CD4-positive, alpha-beta T cell treated with Interleukin-2 at 100 ng/mL for 4 hours (primary cell): Measurements from ENCODE around the gene ZNF524.
"Not testable (repeated sequence)": the region's sequence is repeated elsewhere in the genome, so short reads cannot be mapped to it uniquely, and the experiment has no call there.

ENCODE experiments used
- DNase-seq: peaks from one replicate; pipeline ENCODE4 v3.0.0-alpha.2; 2020; ENCODE audit warnings: low spot score

The ZNF524 gene

DNA sequence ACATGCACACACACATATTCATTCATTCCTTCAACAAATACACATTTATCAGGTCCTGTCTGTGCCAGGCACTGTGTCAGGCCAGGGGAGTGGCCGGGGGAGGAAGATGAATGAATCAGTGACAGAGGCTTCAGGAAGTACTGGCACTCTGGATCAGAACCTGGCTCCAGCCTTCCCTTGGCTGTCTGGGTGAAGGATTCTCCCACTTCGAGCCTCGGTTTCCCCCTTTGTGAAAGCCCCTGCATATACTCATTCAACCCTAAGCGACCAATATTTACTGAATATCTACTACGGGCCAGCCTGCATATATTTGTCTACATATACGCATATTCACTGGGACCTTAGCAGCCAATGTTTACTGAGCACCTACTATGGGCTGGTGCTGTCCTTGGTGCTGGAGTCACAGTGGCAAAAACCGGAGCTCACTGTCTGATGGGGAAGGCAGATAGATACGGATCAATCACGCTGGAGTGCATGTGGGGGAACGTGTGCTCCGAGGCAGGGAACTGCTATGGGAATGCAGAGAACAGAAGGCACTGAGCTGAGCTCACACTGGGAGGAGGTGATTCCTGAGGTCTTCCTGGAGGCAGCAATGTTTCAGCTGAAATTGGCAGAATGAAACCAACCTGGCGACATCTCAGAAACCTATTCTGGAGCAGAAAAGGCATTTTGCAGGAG lies 18.8 kb upstream of the ZNF524 start:
- DNase-seq: no peak

DNA sequence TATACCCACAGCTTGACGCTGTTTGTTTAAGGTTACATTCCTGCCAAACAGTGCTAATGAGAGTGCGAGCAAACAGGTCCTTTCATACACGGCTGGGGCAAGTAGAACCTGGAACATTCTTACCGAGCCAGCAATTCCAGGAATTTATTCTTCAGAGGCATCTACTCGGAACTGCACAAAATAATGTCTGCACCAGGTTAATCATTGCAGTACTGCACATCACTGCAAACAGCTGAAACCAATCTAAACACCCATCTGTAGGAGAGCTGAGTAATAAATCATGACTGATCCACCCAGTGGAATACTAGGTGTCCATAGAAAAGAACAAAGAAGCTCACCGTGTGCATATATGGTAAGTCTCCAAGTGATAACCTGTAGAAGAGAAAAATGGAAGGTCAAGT lies 18.3 kb upstream of the ZNF524 start:
- DNase-seq: no peak

DNA sequence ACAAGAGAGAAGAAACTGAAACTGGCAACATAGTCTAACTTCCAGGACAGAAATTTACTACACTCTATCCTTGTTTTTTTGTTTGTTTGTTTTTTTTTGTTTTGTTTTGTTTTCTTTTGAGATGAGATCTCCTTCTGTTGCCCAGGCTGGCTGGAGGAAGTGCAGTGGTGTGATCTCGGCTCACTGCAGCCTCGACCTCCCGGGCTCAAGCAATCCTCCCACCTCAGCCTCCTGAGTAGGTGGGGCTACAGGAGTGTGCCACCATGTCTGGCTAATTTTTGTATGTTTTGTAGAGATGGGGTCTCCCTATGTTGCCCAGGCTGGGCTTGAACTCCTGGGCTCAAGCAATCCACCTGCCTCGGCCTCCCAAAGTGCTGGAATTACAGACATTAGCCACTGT lies 17.8 kb upstream of the ZNF524 start:
- DNase-seq: not testable (repeated sequence)

DNA sequence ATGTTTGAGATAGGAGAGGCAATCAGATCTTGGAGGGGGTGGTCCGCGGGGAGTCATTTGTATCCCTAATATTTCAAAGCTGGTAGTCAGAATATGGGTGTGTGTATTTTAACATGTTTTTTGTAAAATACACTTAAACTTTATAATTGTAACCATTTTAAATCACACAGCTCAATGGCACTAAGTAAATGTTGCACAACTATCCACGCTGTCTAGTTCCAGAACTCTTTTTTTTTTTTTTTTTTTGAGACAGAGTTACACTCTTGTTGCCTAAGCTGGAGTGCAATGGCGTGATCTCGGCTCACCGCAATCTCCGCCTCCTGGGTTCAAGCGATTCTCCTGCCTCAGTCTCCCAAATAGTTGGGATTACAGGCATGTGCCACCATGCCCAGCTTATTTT lies 16.2 kb upstream of the ZNF524 start:
- DNase-seq: not testable (repeated sequence)

DNA sequence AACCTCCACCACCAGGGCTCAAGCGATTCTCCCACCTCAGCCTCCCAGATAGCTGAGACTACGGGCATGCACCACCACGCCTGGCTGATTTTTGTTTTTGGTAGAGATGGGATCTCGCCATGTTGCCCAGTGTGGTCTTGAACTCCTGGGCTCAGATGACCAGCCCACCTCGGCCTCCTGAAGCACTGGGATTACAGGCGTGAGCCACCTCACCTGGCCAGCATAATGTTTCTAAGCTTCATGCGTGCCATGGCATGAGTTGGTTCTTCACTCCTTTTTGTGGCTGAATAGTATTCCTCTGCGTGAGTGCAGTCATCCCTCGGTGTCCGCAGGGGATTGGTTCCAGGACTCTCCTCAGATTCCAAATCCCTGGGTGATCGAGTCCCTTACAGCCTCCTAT lies 15.2 kb upstream of the ZNF524 start:
- no peak for DNase-seq

DNA sequence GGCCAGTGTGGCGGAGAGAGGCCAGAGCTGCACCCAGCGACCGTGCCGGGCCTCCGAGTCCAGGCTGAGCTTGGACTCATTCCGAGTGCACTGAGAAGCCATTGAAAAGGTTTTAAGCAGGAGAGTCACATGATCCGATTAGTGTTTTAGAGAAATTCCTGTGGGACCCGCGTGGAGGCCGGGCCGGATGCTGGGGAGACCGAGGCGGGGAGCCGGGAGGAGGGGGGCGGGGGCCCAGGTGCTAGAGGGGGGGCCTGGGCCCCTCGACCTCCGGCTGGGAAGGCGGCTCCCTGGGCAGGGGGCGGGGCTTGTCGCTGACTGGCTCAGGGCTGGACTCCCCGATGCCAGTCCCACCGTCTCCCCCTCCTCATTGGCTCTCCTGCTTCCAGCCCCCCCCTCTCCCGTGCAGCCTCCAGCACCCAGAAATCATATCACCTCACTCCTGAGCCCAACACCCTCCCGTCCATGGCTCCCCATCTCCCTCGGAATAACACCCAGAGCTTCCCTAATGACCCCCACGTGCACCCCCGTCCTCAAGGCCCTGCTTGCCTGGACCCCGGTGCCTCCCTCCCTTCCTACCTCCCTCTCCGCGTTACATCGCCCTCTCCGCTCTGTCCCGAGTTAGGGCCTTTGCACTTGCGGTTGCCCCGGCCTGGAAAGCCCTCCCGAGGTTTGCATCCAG lies 14.3 kb upstream of the ZNF524 start:
- no peak for DNase-seq

DNA sequence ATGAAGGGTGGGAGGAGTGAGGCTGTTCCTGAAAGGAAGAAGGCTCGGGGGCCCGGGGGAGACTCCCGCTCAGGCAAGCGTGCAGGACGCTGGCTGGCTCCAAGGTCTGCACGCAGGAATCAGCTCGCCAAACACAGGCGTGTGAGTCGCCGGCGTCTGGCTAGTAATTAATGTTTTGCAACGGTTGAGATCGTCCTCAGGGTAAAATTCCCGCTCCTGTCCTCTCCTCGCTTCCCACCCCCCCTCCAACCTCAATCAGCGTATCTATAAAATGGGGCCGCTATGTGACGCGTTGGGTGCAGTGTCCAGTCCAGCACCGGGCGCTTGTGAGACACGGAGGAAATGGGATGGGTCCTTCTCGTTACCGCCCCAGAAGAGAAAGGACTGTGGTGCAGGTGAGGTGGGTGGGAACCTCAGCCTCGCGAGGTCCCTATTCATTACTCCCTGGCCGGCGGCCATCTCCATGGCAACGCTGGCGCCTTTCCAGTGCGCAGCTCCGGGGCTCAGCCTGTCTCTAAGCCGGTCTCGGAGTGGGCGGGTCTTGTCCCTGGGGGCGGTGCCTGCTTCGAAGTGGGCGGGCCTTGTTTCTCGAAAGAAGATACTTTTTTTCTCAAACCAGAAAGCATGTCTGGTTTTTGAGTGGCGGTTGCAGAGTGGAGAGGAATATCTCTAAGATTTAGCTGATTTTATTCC lies 13.0 kb upstream of the ZNF524 start:
- peak; percentile 94 for DNase-seq

DNA sequence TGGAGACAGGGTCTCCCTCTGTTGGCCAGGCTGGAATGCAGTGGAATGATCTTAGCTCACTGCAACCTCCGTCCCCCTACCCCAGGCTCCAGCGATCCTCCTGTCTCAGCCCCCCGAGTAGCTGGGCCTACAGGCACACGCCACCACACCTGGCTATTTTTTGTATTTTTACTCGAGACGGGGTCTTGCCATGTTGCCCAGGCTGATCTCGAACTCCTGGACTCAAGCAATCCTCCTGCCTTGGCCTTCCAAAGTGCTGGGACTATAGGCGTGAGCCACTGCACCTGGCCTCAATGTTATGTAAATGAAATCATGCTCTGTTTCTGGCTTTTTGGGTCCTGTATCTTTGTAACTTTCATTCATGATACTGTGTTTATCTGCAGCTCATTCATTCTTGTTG lies 11.3 kb upstream of the ZNF524 start:
- no peak for DNase-seq

DNA sequence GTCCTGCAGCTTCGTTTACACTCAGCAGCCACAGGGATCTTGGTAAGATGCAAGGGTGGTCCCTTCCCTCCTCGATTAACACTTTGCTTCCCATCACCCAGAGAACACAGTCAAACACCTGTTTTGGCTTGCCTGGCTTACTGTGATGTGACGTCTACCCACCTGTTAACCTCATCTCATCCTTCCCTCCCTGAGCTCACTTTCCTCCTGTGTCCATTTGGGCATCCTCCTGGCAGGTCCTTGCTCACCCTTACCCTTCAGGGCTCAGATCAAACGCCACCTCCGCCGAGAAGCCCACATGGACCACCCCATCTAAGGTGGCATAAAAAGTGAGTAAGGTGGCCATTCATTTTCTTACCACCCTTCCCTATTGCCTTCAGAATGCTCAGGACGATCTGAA lies 10.0 kb upstream of the ZNF524 start:
- no peak for DNase-seq

DNA sequence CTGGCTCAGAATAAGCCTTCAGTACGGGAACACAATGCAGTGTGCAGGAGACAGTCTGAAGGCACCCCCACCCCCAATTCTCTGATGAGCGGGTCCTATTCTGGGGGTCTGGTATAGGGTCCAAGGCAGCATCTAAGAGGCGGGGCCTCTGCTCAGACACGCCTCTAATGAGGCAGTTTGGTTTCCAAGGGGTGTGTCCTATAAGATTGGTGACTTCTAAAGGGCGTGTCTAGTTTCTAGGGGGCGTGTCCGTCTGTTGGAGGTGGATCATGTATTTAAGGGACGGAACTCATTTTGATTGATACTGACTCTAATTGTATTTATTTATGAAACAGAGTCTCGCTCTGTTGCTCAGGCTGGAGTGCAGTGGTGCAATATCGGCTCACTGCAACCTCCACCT lies 9.5 kb upstream of the ZNF524 start:
- no peak for DNase-seq

DNA sequence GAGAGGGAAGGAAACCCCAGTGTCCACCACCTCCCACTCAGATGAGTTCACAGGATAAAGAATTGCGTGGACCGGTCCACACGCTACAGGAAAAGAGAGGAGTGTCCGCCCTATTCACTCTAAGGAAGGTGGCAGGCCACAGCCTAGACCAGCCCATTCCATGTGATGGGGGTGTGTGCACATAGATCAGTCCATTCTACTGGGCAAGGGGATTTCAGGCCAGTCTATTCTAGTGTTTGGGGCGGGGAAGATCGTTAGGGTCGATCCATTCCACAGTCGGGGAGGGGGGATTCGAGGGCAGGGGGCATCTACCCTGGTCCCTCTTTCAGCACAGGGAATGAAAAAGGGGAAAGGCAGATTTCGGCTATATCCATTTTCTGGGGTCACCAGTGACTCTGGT lies 8.5 kb upstream of the ZNF524 start:
- no peak for DNase-seq

DNA sequence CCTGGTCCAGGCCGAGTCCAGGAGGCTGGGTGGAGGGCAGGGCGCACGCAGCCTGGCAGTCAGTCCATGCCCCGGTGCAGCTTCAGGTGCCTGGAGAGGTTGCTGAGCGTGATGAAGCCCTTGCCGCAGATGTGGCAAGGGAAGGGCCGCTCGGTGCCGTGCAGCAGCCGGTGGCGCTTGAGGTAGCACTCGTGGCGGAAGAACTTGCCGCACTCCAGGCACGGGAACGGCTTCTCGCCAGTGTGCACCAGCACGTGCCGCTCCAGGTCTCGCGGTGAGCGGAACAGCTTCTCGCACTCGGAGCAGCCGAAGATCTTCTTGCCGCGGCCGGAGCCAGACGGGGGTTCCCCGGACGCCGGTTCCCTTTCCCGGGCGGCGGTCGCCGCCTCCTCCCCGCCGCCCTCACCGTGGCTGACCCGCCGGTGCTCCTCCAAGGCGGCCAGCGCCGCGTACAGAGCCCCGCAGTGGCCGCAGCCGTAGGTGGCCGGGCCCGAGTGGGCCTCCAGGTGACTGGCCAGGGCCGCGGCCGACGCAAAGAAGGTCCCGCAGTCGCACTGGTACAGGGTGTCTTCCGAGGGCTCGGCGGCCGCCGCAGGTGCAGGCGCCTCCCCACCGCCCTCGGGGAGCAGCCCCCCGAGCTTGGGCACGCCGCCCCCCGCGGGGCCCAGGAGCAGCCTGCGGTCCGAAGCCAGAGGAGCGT lies 7.5 kb upstream of the ZNF524 start:
- no peak for DNase-seq

DNA sequence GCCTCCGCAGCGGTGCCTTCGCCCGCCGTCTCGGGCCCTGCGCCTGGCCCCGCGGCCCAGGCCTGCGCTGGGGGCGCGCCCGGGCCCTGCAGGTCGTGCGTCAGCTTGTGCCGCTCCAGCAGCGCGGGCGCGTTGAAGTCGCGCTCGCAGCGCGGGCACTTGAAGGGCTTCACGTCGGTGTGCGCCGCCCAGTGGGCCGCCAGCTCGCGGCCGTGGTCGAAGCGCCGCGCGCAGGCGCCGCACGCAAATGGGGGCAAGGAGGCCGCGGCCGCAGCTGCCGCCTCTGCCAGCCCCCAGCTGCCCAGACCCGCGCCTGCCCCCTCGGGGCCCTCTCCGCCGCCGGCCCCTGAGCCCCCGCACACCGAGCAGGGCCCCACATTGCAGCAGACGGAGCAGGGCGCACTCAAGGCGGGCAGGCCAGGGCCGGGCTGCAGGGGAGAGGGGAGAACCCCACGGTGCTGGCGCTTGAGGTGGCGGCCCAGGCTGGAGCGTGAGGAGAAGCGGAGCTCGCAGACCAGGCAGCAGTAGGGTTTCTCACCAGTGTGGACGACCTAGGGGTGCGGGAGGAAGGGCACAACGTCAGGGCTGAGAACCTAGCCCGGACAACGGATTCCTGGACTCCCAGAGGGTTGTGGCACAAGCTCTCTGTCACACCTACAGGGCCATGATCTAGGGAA lies 6.9 kb upstream of the ZNF524 start:
- no peak for DNase-seq

DNA sequence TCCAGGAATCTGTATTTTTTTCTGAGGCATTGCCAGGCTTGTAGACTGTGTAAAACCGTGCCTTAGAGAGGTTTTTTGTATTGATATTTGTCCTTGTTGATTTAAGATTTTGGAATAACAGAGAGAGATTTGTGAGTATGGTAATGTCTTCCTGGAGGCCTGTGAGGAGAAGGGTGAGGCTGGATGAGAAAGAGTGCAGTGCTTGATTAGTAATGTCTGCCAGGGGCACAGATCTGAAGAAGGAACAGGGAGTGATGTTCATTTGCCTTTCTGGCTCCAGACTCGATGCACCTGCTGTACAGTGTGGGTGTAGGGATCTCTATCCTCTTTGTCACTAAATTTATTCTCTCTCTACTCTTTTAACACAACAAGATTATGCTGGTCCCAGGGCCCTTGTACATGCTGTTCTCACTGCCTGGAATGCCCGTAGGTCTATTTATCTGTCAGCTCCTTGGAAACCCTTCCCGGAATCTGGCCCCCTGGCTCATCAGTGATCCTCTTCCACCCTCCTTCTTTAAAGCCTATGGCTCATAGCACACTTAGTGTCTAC lies 5.0 kb upstream of the ZNF524 start:
- no peak for DNase-seq

DNA sequence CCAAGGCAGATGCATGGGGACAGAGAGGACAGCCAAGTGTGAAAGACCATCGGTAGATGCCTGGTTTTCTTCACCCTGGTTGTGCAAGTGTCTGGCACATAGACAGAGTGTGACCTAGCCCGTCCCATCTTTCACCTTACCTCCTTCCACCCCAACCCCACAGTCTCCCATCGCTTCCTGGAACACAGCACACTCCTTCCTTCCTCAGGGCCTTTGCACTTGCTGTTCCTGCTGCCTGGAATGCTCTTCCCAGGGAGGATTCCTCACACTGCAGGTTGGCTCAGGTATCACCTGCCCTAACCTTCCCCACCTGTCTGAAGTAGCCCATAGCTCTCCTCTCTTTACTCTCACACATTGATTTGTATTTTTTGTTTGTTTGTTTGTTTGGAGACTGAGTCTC lies 3.8 kb upstream of the ZNF524 start:
- DNase-seq: no peak

DNA sequence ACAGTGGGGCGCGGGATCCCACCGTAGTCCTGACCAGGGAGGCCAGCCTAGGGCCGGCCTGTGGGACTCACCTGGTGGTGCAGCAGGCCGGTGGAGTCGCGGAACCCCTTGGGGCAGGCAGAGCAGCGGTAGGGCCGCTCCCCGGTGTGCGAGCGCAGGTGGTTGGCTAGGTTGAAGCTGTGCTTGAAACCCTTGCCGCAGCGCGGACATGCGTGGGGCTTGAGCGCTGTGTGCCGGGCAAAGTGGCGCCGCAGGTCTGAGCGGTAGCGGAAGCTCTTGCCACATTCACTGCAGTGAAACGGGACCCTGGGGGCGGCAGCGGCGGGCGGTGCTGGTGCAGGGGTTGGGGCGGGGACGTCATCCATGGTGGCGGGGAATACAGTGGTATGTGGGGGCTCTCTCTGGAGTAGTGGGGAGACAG lies 2.6 kb upstream of the ZNF524 start:
- no peak for DNase-seq

DNA sequence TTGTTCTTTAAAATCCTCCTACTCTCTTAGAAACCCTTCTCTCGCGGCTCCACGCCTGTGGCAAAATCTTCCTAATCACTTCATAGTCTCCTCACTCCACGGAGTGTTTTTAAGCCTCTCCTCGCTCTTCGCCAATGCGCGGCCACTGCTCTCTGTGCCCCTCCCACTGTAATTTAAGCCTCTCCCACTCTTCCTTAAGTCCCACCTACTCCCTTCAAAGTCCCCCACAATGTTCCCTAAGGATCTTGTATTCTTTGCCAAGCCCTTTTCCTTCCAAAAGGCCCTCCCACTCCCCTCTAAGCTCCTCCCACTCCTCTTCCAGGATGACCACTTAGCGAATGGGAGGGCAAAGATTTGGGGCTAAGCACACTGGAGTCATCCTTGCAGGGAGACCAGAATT lies 2.1 kb upstream of the ZNF524 start:
- DNase-seq: no peak

DNA sequence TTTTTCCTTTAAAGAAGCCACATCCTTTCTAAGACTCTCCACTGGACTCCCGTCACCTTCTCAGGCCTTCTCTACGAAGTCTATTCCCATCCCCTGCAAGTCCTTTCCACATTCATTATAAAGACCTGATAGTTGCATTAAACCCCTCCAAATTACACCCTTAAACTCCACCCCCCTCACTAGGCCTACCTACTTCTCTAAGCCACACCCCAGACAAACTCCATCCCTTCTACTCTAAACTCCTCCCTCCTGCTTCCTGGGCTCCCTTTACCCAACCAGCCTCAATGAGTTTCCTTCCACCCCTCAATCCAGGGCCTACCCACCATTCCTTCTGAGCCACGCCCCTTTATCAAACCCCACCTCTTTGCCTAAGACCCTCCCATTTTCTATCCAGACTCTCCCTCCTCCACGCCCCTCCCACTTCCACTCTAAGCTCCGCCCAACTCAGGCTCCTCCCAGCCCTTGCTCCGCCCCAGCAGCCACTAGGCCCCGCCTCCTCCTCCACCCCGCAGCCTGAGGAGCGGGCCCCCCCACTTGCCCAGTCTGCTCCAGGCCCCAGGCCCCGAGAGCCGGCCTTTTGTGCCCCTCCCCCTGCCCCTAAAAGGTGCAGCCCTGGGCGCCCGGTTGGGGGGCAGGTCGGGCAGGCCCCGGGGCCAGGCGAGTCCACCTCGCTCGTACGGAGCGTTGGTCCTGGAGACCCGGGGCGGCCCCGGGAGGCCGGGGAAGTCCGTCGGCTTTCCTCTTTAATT lies 1.2 kb upstream of the ZNF524 start:
- peak; percentile 91 for DNase-seq

DNA sequence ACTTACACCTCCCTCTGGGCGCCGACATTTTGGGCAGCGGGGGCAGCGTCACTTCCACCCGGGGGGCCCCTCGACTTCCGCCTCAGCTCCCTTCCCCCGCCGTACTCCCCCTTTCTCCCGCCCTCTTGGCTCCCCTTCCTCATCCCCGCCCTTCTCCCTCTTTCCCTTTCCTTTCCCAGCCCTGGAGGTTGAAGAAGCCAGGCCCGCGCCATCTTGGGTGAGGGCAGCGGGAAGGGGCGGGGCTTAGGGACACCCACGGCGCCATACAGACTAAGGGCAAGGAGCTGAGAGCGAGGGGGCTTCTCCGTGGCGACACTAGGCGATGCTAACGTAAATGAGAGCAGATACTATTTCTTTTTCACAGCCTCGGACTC lies 633 bp upstream of the ZNF524 start, which contains the start of gene FIZ1:
TSS of gene FIZ1 (minus strand) at position 50 of the 374 bp plus-strand sequence. CDS start 1,652 bp downstream, outside the sequence.
- DNase-seq: peak; percentile 99

DNA sequence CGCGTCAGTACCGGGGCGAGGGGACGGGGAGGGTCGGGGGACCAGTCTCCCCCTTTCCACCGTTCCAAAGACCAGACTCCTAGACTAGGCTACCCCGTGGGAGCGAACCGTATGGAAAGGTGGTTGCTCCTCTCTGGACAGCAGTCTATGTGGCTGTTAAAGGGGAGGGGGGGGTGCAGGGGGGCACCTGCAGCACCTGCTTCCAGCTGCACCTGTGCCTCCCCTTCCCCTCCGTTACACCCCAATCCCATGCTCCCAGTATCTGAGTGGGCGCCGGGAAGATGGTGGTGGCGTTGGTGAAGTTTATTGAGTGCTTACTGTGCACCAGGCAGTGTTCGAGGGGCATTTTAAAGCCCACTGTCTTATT lies 557 bp downstream of the ZNF524 start:
- DNase-seq: no peak

DNA sequence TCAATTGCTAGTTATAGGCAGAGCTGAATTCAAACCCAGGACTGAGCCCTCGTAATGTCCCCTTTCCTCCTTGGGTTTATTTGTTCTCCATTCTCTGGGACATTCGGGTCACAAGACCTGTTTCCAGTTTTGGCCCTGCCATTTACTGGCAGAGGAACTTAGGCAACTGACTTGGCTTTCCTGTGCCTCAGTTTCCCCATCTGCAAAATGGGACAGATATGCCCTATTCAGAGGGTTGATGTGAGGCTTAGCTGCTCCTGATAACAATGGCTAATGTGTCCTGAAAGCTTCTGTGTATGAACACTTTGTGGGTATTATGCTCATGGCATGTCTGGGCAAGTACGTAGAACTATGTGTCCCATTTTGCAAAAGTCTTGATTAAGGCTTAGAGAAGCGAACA lies 996 bp downstream of the ZNF524 start:
- DNase-seq: no peak
